Skeletal muscle tissue (tissue), 4 donors: ENCODE results near the gene GFOD1. TPM values are rescaled to one million over a fixed set of nuclear protein-coding genes. Genes with fewer than 3 reads are reported as not detected.
"Not testable (repeated sequence)": the region's sequence is repeated elsewhere in the genome, so short reads cannot be mapped to it uniquely, and the experiment has no call there.

ENCODE experiments used
- H3K27ac ChIP-seq: one replicate; pipeline ENCODE4 v1.7.0; 2013; ENCODE audit warnings: mild to moderate bottlenecking, low read depth, low read length, inconsistent platforms
- H3K27me3 ChIP-seq, 3 donors: one replicate each; pipeline ENCODE4 v1.7.0; 2013; ENCODE audit warnings: low read length in 3 of 3; ENCODE audit not compliant: control insufficient read depth in 3 of 3, insufficient read depth in 3 of 3
- H3K36me3 ChIP-seq, 3 donors: one replicate each; pipeline ENCODE4 v1.7.0; 2013; ENCODE audit warnings: low read length in 3 of 3; ENCODE audit not compliant: control insufficient read depth in 3 of 3, insufficient read depth in 3 of 3
- H3K4me1 ChIP-seq, 3 donors: one replicate each; pipeline ENCODE4 v1.7.0; 2013; ENCODE audit warnings: low read length in 3 of 3, mild to moderate bottlenecking in 3 of 3; ENCODE audit not compliant: control insufficient read depth in 3 of 3, insufficient read depth in 3 of 3
- H3K4me3 ChIP-seq, 3 donors: one replicate each; pipeline ENCODE4 v1.7.0; 2013; ENCODE audit warnings: low read length in 3 of 3
- H3K9ac ChIP-seq, 3 donors: one replicate each; pipeline ENCODE4 v1.7.0; 2013; ENCODE audit warnings: low read length in 3 of 3, mild to moderate bottlenecking in 3 of 3, moderate library complexity in 2 of 3, low read depth in 1 of 3
- H3K9me3 ChIP-seq, 3 donors: one replicate each; pipeline ENCODE4 v1.7.0; 2013; ENCODE audit warnings: low read length in 3 of 3; ENCODE audit not compliant: control insufficient read depth in 3 of 3
- total RNA-seq: library from RNA; depleted of rRNA; stranded (reverse); fragments of >200 nt; gene quantifications from one replicate; pipeline ENCODE4 v1.2.3, GENCODE V29; 2014
- donor health status: Osteomylitis.

GFOD1 gene
- total RNA-seq, 1 donor from 2014 or later, result 6.3 TPM

DNA sequence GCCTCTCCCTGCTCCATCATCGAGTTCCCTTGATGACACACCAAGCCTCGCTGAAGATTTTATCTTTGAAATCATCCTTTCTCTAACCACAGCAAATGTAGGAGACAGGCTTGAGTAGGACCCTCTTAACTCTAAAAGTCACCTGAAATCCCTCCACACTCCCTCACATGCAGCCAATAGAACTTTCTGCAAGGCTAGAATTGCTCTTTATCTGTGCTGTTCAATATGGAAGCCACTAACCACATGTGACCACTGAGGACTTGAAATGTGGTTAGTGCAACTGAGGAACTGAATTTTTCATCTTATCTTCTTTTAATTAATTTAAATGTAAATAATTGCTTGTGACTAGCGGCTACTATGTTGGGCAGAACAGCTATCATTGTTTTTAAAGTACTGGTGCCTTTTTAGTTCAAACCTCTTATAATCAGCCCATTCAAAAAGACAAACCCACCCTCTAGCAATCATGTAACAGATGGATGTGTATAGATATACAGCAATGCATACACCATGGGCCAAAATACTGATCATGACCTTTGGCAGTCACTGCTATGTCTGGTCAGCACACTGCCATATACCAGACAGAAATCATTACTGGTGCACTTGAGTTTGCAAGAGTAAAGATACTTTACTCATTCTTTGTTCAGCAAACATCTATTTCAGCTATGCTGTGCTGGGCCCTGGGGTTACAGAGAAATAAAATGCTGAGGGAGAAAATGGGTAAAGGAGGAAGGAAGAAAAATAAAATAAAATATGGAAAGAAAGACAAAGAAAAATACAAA lies 50.0 kb downstream of the GFOD1 start:
- no peaks in the 10 kb centered on the region for H3K36me3 ChIP-seq
- H3K4me1 ChIP-seq, result peaks cover 8 to 19% (median 16%) of the 10 kb centered on the region in 3 donors
- H3K4me3 ChIP-seq, result no peak overlapping the region
- no peak overlapping the region for H3K27ac ChIP-seq
- no peaks in the 10 kb centered on the region for H3K27me3 ChIP-seq
- H3K9ac ChIP-seq, result no peak overlapping the region
- H3K9me3 ChIP-seq, result no peaks in the 10 kb centered on the region

DNA sequence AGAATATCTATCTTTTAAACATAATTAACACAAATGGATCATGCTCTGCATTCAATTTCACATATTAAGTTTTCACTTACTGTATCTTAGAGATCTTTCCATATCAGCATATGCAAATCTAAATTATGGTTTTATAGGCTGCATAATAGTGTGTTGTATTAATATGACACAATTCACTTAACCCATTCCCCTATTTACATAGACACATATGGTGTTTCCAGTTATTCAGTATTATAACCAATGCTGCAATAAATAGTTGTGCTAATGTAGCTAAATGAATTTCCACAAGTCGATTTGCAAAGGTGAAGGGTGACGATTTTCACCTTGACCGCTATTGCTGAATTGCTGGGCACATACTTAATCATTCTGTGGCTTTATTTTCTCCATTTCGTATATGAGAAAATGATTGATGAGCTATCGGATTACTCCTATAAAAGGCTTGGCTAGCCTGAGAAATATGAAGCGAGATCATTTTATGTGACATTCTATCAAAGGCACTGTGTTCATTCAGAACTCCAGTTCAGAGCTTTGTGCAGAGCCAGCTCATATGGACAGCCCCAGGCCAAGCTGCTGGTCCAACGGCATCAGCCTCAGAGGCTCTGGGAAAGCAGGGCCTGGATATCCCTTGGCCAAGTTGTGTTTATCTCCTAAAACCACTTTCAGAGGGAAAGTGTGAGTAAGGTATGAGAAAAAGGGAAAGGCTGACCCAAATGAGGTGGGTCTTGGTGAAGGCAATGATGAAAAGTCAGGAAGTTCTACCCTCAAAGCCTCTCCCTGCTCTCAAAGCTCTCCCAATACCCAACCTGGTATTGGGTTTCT lies 50.8 kb downstream of the GFOD1 start:
- Histone ChIP-seq H3K9ac (no peak overlapping the region), H3K4me1 (peaks cover 8 to 19% (median 17%) of the 10 kb centered on the region in 3 donors), H3K36me3 (no peaks in the 10 kb centered on the region), H3K4me3 (no peak overlapping the region), H3K9me3 (no peaks in the 10 kb centered on the region), H3K27me3 (no peaks in the 10 kb centered on the region), H3K27ac (no peak overlapping the region)

DNA sequence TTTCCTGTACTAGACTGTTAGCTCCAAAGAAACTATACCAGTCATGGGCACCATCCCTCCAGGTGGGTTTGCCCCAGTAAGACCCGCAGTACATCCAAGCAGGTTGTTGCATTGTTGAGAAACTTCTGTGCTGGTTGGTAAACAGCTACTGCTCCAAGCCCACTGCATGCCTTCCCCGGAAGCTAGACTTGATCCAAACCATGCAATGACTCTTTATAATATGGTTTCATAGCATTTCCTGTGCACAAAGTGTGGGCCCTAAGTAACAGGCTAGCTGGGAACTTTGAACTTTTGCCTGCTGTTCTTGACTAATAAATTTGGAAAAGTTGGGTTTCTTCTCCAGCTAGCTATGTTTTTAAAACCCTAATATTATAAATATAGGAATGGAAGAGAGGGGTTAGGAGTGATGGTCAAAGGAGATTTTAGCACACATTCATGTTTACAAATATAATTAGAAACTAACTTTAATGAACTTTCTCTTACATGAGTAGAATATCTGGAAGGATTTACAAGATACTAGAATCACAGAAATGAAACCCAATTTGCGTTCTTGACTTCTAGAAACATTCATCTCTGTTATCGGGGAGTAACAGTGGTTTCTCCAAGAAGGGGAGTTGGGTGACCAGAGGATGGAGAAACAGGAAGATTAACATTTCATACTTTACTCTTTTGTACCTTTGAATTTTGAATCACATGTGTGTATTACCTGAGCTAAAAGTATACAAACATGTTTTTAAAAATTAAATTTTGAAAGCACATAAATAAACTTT lies 51.7 kb downstream of the GFOD1 start:
- H3K27me3 ChIP-seq, result no peaks in the 10 kb centered on the region
- no peaks in the 10 kb centered on the region for H3K36me3 ChIP-seq
- peaks cover 8 to 17% (median 17%) of the 10 kb centered on the region in 3 donors for H3K4me1 ChIP-seq
- no peaks in the 10 kb centered on the region for H3K9me3 ChIP-seq
- H3K4me3 ChIP-seq, result no peak overlapping the region
- H3K9ac ChIP-seq, result no peak overlapping the region
- no peak overlapping the region for H3K27ac ChIP-seq

DNA sequence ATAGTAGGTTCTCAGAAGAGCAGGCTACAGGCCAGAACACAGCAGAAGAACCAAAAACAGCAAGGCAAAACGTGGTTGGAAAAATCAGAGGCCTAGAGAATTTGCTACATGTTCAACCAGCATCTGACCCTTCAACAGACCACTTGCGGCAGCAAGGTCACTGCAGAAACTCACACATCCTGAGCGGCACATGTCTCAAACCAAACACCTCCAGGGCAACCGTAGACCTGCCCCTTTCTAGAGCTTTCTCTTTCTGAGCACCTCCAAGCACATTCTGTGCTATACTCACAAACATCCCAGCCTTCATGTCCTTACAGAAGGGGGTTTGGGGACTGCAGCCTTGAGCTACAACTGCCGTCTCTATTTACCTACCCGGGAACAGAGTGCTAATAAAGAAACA lies 52.6 kb downstream of the GFOD1 start:
- Histone ChIP-seq H3K27me3 (no peaks in the 10 kb centered on the region), H3K4me1 (peaks cover 8 to 17% (median 16%) of the 10 kb centered on the region in 3 donors), H3K9me3 (no peaks in the 10 kb centered on the region), H3K27ac (no peak overlapping the region), H3K4me3 (no peak overlapping the region), H3K36me3 (no peaks in the 10 kb centered on the region), H3K9ac (no peak overlapping the region)

GRCh38 chr6:13434135-13434775 lies 53.1 kb downstream of the GFOD1 start:
- not testable (repeated sequence) for H3K27me3 ChIP-seq, H3K27ac ChIP-seq, H3K36me3 ChIP-seq, H3K4me3 ChIP-seq, H3K9me3 ChIP-seq, H3K9ac ChIP-seq
- H3K4me1 ChIP-seq, result peaks cover 8 to 19% (median 17%) of the 10 kb centered on the region in 3 donors

DNA sequence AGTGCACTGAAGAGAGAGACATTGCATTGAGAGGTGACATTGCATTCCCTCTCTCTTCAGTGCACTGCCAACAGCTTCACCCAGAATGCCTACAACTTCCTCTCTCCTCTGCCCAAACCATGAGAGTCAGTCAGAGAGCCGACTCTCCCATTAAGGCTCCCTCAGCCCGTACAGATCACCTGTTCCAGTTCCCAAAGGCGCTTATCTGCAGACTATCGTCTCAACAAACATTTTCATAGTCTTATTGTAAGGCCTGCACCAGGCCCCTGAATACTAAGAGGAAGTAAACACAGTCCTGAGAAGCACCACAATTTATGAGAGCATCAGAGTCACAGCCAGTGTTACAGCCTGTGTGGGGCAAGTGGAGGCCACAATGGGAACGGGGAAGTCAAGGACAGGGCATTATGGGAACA lies 53.7 kb downstream of the GFOD1 start:
- Histone ChIP-seq H3K9me3 (no peaks in the 10 kb centered on the region), H3K27ac (no peak overlapping the region), H3K4me3 (no peak overlapping the region), H3K36me3 (no peaks in the 10 kb centered on the region), H3K9ac (no peak overlapping the region), H3K4me1 (peaks cover 8 to 19% (median 17%) of the 10 kb centered on the region in 3 donors), H3K27me3 (no peaks in the 10 kb centered on the region)

GRCh38 chr6:13432526-13433184 lies 54.7 kb downstream of the GFOD1 start:
- Histone ChIP-seq H3K27me3 (no peaks in the 10 kb centered on the region), H3K4me3 (no peak overlapping the region), H3K9me3 (no peaks in the 10 kb centered on the region), H3K9ac (no peak overlapping the region), H3K4me1 (peaks cover 8 to 23% (median 17%) of the 10 kb centered on the region in 3 donors), H3K36me3 (no peaks in the 10 kb centered on the region), H3K27ac (no peak overlapping the region)

GRCh38 chr6:13431861-13432465 lies 55.4 kb downstream of the GFOD1 start:
- H3K4me1 ChIP-seq, result peaks cover 7 to 20% (median 10%) of the 10 kb centered on the region in 3 donors
- no peaks in the 10 kb centered on the region for H3K9me3 ChIP-seq
- H3K27ac ChIP-seq, result no peak overlapping the region
- H3K9ac ChIP-seq, result no peak overlapping the region
- no peaks in the 10 kb centered on the region for H3K27me3 ChIP-seq
- no peak overlapping the region for H3K4me3 ChIP-seq
- no peaks in the 10 kb centered on the region for H3K36me3 ChIP-seq
